Measurements from ENCODE around the gene KIF21B. TPM values are rescaled to one million over a fixed set of nuclear protein-coding genes. Genes with fewer than 3 reads are reported as not detected.

Gene KIF21B
- total RNA-seq, 2 donors from 2014 or later, result 1.6 to 3.4 TPM

DNA sequence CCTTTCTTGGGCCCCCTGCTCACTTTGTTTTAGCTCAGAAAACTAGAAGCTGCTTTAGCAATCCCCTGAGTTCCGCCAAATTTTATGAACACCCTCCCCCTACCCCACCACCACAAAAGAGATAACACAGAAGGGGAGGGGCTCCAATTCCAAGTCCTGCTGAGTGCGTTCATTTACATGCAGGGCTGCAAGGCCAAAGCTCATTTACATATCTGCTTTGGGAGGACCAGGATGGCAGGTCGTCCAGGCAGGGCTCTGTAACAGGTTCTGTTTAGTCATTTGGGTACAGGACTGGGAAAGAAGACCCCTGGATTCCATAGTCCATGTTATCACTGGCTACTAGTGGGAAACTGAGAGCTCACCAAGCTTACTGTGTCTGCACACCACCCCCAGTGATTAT, 35.9 kb upstream of the KIF21B start:
- Histone ChIP-seq H3K36me3 (replicated peaks in 1 of 2; ENCODE audit: insufficient read depth in 1 of 2, low read depth in 2 of 2) (no peaks in the 10 kb centered on the region), H3K9me3 (no peaks in the 10 kb centered on the region), H3K27me3 (no peaks in the 10 kb centered on the region), H3K4me1 (peaks cover 13% of the 10 kb centered on the region), H3K27ac (no peak overlapping the region), H3K4me3 (no peak overlapping the region)
- ATAC-seq (no peak), DNase-seq (no peak)
- TF ChIP-seq, protein P1, sequence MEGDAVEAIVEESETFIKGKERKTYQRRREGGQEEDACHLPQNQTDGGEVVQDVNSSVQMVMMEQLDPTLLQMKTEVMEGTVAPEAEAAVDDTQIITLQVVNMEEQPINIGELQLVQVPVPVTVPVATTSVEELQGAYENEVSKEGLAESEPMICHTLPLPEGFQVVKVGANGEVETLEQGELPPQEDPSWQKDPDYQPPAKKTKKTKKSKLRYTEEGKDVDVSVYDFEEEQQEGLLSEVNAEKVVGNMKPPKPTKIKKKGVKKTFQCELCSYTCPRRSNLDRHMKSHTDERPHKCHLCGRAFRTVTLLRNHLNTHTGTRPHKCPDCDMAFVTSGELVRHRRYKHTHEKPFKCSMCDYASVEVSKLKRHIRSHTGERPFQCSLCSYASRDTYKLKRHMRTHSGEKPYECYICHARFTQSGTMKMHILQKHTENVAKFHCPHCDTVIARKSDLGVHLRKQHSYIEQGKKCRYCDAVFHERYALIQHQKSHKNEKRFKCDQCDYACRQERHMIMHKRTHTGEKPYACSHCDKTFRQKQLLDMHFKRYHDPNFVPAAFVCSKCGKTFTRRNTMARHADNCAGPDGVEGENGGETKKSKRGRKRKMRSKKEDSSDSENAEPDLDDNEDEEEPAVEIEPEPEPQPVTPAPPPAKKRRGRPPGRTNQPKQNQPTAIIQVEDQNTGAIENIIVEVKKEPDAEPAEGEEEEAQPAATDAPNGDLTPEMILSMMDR (IDR thresholded peaks at IDR 0.05), result no peak
- no peak for TF ChIP-seq POLR2A (IDR thresholded peaks at IDR 0.05)
- intact Hi-C loops (cut with DNase I), result no loop called here
- 83 to 85% methylated on average over 3 of the region's 3 CpGs for WGBS, 2 donors

DNA sequence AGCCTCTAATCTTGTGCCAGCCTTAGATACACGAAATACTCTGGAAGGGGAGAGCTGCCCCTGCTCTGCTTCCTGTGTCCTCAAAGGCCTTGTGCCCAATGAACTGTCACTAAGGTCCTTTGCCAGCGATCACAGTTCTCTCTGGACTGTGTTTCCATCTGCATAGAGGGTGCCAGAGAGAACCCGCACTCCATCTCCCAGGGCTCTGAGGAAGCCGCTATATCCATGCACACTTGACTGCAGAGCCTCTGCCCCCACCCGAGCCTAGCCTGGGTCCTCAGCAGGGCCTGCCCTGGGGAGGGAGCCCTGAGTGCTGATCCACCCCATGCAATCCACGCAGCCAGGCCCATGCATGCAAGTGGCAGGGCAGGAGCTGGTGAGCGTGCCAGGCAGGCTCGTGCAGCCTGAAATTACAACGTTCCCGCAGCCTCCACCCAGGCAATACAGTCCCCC, 30.6 kb upstream of the KIF21B start:
- Histone ChIP-seq H3K4me1 (peaks cover 13% of the 10 kb centered on the region), H3K27me3 (no peaks in the 10 kb centered on the region), H3K27ac (no peak overlapping the region), H3K9me3 (no peaks in the 10 kb centered on the region), H3K36me3 (replicated peaks in 1 of 2; ENCODE audit: insufficient read depth in 1 of 2, low read depth in 2 of 2) (no peaks in the 10 kb centered on the region), H3K4me3 (no peak overlapping the region)
- TF ChIP-seq POLR2A (IDR thresholded peaks at IDR 0.05), result no peak
- TF ChIP-seq, protein P1 (IDR thresholded peaks at IDR 0.05), result no peak
- DNase-seq (no peak), ATAC-seq (no peak)
- intact Hi-C loops (cut with DNase I), result no loop called here
- WGBS, 2 donors, result 77 to 88% methylated on average over 9 to 10 of the region's 10 CpGs

DNA sequence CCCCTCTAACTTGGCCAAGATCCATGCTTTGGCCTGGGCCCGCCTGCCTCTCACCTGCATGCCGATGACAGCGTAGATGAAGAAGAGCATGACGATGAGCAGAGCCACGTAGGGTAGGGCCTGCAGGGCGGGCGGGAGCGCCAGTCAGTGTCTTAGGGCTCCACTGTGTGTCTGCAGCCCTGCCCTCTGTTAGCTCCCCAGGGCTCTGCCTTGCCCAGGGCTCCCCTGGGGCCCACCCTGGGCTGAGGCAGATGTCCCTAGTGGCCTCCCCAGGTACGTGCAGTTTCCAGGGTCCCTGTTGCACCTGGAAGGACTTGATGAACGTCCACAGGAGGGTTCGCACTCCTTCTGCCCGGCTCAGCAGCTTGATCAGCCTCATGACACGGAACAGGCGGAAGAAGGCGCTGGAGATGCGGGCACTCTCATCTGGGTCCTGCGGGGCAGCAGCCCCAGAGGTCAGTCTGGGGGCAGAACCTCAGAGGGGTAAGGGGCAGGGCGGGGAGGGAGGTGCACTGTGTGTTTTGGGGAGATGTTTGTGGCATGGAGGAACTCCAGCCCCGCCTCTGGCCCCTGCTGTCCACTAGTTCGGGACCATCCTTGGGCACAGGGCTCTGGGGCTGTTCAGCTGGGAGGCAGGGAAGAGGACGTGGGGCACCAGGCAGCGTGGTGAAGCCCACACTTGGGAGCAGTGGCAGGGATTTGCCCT, 29.8 kb upstream of the KIF21B start:
- H3K4me1 ChIP-seq, result peaks cover 13% of the 10 kb centered on the region
- DNase-seq, result no peak
- 88 to 89% methylated on average over 18 to 20 of the region's 22 CpGs for WGBS, 2 donors
- no peak for ATAC-seq
- no peaks in the 10 kb centered on the region for H3K27me3 ChIP-seq
- intact Hi-C loops (cut with DNase I), result no loop called here
- H3K27ac ChIP-seq, result no peak overlapping the region
- no peaks in the 10 kb centered on the region for H3K9me3 ChIP-seq
- H3K36me3 ChIP-seq (replicated peaks in 1 of 2; ENCODE audit: insufficient read depth in 1 of 2, low read depth in 2 of 2), result no peaks in the 10 kb centered on the region
- no peak overlapping the region for H3K4me3 ChIP-seq
- TF ChIP-seq, protein P1 (IDR thresholded peaks at IDR 0.05), result no peak
- no peak for TF ChIP-seq POLR2A (IDR thresholded peaks at IDR 0.05)

DNA sequence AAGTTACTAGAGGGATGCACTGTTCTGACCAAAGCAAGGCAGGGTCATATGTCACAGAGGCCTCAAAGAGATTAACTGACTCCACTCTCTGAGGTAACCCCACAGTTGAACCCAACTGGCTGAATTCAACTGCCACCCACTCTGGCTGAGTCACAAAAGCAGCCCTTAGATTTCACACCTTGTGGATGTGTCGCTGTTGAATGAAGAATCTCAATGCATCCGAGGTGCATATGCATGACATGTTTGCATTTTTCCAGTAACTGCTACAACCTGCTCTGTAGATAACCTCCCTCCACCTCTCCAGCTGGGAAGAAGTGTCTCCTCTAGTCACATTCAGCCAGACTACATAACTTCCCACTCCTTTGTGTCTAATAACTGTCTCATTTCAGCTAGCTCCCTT, 27.9 kb upstream of the KIF21B start:
- no peaks in the 10 kb centered on the region for H3K9me3 ChIP-seq
- WGBS, 2 donors, result 74 to 82% methylated on average over 2 of the region's 2 CpGs
- intact Hi-C loops (cut with DNase I), result no loop called here
- H3K4me1 ChIP-seq, result peaks cover 13% of the 10 kb centered on the region
- TF ChIP-seq POLR2A (IDR thresholded peaks at IDR 0.05), result no peak
- TF ChIP-seq, protein P1 (IDR thresholded peaks at IDR 0.05), result no peak
- ATAC-seq (no peak), DNase-seq (no peak)
- no peak overlapping the region for H3K27ac ChIP-seq
- no peaks in the 10 kb centered on the region for H3K27me3 ChIP-seq
- no peak overlapping the region for H3K4me3 ChIP-seq
- no peaks in the 10 kb centered on the region for H3K36me3 ChIP-seq (replicated peaks in 1 of 2; ENCODE audit: insufficient read depth in 1 of 2, low read depth in 2 of 2)
